Measurements from ENCODE around the gene RNF26.

RNF26 gene

DNA sequence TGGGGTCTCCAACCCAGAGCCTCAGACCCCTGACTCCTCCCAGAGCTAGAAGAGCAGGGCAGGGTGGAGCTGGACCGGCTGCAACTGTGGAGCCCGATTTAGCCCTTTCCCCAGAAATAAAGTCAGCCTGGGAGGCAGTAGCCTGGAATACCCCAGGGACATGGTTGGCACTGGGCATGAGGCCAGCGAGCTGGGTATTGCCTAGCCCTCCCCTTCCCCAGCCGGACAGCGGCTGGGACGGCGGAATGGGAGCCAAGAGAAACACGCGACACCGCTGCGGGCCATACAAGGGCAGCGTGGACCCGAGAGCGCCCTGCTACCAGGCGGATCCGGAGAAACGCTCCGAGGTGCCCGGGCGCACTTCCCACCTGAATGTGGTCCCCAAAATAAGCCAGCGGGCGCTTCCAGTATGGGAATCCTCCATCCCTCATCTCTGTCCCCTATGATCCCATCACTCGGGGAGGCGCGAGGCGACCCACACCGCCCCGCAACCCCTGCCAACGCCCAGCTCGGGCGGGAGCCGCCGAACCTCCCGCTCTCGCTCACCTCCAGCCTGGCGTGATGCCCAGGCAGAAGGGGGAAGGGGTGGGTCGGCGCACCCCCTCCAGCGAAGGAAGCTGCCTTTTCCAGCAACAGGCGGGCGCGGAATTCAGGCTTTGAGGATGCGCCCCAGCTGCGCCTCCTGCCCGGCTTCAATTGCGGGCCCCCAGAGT is 18.2 kb upstream of the RNF26 start:
- DNase-seq (ENCODE audit: low read depth, low spot score) = no peak

DNA sequence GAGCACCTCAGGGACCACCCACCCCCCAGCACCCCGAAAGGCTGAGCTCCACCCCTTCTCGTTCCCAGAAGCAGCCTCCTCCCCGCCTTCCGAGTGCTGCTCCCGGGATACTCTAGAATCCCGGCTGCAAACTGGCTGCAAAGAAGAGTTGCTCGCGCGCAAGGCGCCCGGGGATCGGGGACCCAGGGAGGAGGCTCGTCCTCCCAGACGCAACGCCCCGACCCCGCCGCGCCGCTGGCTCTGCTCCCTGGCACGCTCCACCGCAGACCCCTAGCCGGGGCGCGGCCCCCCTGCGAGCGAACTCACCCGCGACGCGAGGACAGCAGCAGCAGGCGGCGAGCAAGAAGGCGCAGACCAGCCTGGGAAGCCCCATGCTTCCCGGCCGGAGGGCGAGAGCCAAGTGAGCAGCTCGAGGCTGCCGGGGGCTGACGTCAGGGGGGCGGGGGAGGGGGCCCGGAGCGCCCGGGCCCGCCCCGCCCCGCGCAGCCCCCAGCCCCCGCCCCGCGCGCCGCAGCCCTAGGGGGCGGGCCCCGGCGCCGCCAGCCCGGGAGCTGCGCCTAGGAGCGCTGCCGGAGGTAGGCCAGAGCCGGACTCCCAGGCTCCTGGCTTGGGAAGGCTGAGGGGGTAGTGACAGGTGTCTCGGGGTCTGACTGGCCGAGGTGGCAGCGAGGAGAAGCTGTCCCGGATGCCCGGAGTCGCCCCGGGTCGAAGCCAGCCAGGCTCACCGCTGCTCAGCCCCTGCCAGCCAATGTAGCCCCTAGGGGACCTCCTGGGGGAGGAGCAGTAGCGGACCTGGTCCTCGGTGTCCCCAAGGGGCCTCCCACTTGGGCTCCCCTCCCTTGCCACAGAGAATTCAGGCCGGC is 17.4 kb upstream of the RNF26 start, which contains the start of gene MCAM:
TSS of gene MCAM (minus strand) at position 402 of the 863 bp plus-strand sequence. CDS start at position 373, 29 bp downstream.
- DNase-seq (ENCODE audit: low read depth, low spot score) = no peak

DNA sequence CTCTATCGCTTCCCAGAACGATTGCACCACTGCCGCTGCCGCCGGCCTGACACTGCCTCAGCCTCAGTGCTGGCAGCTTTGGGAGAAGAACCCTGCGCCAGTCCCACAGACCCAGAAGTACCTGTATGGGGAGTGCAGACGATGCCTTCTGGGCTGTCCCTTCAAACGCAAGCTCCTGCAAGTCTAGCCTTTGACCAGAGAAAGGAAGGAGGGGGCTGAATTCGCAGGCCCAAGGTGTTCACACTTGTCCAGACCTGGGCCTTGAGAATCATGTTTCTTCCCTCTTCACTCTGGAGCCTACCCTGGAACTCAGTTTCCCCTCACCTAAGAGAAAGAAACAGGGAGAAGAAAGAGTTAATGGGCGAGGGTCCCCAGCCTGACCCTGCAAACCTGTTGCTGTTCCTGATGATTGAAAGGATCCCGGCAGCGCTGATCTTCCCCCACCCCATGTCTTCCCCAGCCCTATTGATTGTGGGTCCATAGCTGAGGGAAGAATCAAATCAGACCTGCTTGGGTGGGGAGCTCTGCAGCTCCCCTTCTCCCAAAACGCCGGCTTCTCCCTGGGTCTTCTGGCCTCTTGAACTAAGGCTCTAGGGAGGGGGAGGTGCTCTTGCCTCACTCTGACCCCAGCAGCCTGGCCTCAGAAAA is 16.6 kb upstream of the RNF26 start:
- no peak for DNase-seq (ENCODE audit: low read depth, low spot score)

DNA sequence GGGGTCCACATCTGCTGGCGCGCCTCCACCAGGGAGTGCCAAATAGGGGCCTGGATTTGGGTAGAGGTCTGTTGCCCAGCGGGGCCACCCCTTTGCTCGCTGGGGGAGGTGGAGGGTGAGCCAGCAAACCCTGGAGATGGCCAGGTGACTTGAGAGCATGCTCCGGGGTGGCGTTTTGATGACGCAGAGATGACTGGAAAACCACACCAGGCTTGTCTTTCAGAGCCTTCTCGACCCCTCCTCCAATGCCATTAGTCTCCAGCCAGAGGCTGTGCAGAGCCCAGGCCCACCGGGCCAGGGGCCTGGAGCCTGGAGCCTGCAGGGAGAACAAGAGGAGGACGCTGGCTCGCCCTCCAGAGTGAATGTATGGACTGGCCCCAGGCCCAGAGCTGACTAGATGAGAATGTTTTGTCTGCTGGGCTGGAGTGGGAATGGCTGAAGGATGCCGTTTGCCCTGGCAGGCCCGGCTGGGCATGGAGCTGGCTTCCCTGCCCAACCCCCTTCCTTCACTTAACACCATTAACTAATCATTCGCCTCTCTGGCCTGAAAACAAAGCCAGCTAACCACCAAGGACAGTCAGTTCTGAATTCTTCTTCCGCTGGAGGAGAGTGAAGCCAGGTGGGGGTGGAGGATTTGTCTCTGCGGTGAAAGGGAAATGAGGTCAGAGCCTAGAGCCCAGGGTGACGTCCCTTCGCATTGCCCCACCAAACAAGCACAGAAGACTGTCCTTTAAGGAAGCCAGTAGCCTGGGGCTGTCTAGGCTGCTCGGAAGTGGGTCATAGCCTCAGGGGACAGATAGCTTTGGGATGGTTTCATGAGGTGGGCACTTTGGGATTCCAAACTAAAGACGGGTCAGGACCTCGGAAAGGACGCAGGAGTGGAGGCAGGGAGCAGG is 15.8 kb upstream of the RNF26 start:
- no peak for DNase-seq (ENCODE audit: low read depth, low spot score)

DNA sequence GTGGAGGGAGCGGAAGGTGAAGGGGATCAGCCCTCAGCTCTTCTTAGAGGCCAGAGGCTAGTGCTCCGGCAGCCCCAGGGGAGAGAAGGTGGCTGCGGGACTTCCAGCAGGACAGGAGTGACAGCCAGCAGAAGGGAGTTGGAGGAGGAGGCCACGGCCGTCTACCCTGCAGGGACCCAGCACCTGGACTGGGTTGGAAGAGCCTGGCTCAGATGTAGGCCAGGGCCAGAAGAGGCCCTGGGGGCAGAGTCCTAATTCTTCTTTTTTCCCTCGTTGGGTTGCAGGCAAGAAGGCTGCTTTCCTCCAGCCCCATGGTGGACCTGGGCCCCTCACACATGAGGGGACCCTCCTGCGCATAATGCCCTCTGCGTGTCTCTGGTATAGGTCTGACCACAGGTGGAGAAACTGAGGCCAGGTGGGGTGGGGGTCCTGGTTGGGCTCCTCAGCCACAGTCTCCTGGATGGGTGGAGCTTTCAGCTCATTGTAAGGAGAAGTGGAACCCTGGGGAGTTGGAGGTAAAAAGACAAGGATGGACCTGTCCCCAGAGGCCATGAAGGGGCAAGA is 15.1 kb upstream of the RNF26 start:
- no peak for DNase-seq (ENCODE audit: low read depth, low spot score)

DNA sequence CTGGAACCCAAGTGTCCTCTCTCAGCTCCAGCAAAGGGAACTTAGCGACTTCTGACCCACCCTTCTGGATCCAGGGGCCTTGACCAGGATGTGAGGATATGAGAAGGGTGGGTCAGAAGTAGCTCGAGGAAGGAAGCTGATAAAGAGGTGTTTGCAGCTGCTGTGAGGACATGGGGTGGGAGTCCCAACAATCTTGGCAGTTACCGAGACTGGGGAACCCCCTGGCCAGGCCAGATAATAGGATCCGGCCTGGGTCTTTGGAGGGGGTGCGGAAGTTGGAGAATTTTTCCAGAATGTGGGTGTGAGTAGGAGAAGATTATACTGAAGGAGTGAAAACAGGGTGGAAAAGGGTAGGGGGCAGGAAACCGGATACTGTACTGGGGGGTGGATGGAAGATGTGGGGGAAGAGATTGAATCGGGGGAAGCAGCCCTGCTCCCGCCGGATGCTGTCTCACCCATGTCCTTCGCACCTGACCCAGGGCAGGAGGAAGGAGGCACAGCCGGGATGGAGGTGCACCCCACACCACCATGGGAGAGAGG is 14.6 kb upstream of the RNF26 start:
- no peak for DNase-seq (ENCODE audit: low read depth, low spot score)

DNA sequence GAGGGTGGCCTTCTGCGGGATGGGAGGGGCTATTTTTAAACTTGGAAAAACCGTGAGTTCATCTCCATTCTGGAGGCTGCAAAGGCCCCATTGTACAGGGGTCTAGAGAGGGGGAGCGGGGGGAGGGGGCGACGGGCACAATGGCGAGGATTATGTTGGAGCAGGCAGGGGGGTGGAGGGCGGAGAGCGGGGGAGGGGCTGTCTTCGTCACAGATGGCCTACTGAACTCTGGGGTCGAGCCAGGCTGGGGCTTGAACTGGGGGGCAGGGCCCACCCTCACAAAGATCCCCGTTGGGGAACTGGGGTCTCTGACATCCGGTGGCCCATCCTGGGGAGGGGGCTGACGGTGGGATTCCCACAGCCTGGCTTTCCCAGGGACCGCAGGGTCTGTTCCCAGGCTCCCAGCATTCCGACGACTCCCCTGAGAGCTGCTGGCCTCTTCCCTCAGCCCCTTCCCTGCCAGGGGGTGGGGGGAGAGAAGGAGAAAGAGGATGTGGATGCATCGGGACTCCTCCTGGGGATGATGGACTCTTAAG is 14.0 kb upstream of the RNF26 start:
- DNase-seq (ENCODE audit: low read depth, low spot score) = no peak

DNA sequence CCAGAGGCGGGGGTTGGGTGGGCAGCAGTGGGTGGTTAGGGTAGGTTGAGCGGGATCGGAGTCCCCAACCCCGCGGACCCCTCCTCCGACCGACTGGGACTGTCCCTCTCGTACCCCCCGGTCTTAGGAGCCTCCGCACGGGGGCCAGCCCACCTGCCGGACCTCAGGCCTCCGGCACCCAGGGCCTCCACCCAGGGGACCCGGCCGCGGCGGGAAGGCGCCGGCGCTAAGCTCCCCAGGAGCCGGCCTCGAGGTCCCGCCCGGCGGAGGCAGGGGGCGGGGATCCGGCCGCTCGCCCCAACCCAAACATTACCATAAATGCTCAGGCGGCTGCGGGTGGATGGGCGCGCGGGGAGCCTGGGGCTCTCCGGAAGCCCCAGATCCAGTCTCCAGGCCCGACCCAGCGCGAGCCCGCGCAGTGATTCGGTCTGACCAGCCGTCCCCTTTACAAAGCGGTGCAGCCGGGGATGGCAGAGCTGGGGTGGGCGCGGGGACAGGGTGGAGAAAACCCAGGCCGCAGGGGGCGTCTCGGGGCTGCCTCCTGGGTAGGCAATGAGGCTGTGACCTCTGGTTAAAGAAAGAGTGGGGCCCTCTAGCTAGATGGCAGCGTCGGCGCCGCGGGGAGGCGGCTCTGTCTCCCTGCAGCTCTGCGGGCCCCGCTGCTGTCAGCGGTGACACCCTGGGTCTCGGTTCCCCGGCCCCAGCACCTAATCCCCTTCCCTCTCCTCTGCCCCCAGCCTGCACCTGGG is 13.4 kb upstream of the RNF26 start:
- no peak for DNase-seq (ENCODE audit: low read depth, low spot score)

DNA sequence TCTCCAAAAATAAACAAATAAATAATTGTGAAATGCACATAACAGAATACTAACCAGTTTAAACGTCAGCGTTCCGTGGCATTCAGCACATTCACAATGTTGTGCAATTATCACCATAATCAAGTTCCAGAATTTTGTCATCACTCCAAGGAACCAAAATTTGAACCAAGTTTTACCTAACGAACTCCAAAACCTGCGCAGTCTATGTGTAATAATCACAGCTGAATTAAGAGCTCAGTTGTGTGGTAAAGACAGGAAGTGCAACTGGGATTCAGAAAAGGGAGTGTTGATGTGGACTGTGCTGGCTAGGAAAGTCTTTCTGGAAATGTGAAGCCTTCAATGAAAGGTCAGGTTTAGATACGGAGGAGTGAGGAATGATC is 12.0 kb upstream of the RNF26 start:
- no peak for DNase-seq (ENCODE audit: low read depth, low spot score)

DNA sequence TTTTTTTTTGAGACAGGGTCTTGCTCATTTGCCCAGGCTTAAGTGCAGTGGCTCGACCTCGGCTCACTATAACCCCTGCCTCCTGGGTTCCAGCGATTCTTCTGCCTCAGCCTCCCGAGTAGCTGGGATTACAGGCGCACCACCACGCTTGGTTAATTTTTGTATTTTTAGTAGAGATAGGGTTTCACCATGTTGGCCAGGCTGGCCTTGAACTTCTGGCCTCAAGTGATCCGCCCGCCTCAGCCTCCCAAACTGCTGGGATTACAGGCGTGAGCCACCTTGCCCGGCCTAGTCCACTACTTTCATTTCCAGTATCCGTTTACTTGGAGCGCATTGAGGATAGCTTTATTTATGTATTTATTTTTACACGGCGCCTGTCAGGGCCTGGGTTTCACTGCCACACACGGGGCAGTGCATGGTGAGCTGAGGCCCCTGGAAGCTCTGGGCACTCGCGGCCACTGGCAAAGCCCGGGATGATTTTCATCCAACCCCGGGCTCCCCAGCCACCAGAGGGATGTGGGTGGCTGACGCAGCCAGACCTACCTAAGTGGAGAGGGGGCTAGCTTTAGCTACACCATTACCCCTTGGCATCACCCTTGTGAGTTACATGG is 11.3 kb upstream of the RNF26 start:
- DNase-seq (ENCODE audit: low read depth, low spot score) = no peak

DNA sequence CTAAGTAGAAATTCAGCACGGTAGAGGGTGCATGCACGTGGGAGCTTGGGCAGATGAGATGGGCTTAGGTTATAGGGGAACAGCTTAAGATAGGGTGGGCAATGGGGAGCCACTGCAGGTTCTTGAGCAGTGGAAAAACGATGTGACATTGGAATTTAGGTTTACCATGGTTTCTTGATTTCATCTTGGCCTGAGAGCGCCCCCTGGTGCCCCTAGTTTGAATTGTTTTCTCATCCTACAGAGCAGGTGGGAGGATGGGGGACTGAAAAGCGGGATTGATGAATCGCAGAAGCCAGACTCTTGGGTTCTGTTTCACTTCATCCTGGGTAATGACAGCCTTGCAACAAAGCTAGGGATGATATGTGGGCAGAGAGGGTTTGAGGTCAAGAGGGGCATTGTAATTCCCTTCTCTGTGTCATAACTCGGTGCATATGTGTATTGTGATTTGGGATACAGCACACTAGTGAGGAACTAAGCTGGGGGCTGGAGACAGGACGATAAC is 10.7 kb upstream of the RNF26 start:
- no peak for DNase-seq (ENCODE audit: low read depth, low spot score)

DNA sequence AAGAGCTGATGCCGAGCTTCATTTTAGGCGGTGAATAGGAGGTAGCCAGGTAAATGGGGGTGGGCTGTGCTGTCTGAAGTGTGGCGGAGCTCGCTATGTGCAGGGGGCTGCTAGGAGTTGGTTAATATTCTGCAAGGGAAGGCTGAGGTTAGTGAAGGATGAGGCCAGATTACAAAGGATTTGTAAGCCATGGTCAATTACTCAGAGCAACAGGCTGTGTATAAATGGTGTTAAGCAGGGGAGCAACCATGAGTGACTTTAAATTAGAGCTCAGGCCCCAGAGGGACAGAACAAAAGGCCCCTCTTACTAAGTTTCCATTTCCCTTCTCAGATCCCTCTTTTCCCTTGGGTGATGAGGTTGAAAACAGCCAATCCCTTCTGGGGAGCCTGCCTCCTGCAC is 10.1 kb upstream of the RNF26 start:
- no peak for DNase-seq (ENCODE audit: low read depth, low spot score)

DNA sequence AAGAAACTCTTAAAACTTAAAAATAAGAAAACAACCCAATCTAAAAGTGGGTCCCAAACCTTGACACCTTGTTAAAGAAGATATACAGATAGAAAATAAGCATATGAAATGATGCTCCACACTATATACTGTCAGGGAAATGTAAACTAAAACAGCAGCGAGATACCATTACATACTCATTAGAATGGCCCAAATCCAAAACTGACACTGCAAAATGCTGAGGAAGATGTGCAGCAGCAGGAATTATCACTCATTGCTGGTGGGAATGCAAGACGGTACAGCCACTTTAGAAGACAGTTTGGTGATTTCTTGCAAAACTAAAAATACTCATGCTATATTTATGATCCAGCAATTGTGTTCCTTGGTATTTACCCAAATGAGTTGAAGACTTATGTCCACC is 5.0 kb upstream of the RNF26 start:
- DNase-seq (ENCODE audit: low read depth, low spot score) = no peak

DNA sequence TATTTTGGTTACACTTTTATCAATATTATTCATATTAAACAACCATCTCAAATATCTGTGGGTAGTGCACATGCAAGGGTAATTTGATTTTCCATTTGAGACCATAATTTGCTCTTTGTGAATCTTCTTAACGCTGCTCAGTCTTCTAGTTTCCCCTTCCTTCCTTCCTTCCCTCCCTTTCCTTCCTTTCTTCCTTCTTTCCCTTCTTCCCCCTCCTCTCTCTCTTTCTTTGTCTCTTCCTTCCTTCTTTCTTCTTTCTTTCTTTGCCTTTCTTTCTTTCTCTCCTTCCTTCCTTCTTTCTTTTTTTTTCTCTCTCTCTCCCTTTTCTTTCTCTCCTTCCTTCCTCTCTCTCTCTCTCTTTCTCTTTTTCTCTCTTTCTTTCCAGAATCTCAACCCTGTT is 4.1 kb upstream of the RNF26 start:
- no peak for DNase-seq (ENCODE audit: low read depth, low spot score)

DNA sequence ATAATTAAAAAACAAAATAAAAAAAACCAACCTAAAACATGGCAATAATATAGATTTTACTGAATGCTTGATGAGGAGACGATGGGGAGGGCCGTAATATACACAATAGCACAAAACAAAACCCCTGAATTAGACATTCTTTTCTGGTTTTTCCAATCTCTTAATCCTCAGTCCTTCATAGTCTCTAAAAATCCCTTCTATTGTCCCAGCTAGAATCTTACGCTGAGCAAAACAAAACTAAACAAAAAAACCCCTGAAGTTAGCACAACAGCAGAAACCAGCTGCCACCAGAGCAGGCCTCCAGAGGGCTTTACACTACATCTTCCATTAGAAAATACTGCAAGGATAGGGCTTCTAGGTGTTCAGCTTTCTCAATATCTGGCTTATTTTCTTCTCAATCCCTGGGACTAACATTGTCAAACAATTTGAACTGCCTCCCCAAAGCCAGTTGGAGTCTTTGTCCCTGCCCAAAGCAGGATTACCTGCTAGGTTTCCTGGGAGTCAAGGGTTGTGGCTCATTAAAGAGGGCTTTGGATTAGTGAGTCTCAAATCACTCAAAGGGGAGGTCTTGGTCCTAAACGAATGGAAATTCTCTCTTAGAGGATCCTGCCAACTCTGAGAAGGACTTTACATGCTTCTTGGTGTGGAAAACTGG is 2.1 kb upstream of the RNF26 start:
- no peak for DNase-seq (ENCODE audit: low read depth, low spot score)

DNA sequence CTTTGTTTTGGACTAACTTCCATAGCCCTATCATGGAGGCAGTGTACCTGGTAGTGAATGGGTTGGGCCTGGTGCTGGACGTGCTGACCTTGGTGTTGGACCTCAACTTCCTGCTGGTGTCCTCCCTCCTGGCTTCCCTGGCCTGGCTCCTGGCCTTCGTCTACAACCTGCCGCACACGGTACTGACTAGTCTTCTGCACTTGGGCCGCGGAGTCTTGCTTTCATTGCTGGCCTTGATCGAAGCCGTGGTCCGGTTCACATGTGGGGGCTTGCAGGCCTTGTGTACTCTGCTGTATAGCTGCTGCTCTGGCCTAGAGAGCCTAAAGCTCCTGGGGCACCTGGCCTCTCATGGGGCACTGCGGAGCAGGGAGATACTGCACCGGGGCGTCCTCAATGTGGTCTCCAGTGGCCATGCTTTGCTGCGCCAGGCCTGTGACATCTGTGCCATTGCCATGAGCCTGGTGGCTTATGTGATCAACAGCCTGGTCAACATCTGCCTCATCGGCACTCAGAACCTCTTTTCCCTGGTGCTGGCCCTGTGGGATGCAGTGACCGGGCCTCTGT is 846 bp downstream of the RNF26 start:
- no peak for DNase-seq (ENCODE audit: low read depth, low spot score)

DNA sequence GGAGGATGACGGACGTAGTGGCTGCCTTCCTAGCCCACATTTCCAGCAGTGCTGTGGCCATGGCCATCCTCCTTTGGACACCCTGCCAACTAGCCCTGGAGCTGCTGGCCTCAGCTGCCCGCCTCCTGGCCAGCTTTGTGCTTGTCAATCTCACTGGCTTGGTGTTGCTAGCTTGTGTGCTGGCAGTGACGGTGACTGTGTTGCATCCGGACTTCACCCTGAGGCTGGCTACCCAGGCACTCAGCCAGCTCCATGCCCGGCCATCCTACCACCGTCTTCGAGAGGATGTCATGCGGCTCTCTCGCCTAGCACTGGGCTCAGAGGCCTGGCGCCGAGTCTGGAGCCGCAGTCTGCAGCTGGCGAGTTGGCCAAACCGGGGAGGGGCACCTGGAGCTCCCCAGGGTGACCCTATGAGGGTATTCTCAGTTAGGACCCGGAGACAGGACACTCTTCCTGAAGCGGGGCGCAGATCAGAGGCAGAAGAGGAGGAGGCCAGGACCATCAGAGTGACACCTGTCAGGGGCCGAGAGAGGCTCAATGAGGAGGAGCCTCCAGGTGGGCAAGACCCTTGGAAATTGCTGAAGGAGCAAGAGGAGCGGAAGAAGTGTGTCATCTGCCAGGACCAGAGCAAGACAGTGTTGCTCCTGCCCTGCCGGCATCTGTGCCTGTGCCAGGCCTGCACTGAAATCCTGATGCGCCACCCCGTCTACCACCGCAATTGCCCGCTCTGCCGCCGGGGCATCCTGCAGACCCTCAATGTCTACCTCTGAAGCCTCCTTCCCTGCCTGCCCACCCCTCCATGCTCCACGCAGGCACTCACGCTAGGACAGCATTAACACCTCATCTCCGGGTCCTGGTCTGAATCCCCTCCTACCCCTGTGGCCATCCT is 1.6 kb downstream of the RNF26 start:
- DNase-seq (ENCODE audit: low read depth, low spot score) = no peak
